ENCODE measurements around the gene KDM3B.
"Not testable (repeated sequence)": the region's sequence is repeated elsewhere in the genome, so short reads cannot be mapped to it uniquely, and the experiment has no call there.

KDM3B gene

DNA sequence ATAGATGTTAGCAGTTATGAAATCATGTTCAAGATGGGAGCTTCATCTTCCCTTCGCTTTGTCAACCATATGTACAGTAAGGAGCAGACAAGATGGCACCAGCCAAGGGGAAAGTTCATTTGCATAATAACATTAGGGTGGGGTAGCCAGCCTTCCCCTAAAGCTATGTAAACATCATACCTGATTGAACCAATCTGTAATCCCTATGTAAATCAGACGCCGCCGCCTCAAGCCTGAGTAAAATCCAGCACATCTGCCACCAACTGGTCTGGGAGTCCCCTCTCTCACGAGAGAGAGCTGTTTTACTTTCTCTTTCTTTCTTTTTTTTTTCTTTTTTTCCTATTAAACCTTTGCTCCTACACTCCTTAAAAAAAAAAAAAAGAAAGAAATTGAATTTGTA is 55.5 kb downstream of the KDM3B start:
- H3K27ac ChIP-seq (ENCODE audit: low read length) = no peak overlapping the region
- H3K4me3 ChIP-seq (ENCODE audit: low read depth in 1 of 2, low read length in 2 of 2) = no peak overlapping the region
- H3K9me3 ChIP-seq (ENCODE audit: control insufficient read depth in 1 of 2, low read length in 2 of 2) = no peaks in the 10 kb centered on the region
- peaks cover 17 to 22% of the 10 kb centered on the region in 2 donors for H3K36me3 ChIP-seq (ENCODE audit: control insufficient read depth in 1 of 2, insufficient read depth in 2 of 2, low read length in 2 of 2)
- no peaks in the 10 kb centered on the region for H3K27me3 ChIP-seq (ENCODE audit: low read depth, low read length)
- H3K4me1 ChIP-seq (ENCODE audit: control insufficient read depth in 1 of 2, insufficient read depth in 2 of 2, low read length in 2 of 2) = no peaks in the 10 kb centered on the region

DNA sequence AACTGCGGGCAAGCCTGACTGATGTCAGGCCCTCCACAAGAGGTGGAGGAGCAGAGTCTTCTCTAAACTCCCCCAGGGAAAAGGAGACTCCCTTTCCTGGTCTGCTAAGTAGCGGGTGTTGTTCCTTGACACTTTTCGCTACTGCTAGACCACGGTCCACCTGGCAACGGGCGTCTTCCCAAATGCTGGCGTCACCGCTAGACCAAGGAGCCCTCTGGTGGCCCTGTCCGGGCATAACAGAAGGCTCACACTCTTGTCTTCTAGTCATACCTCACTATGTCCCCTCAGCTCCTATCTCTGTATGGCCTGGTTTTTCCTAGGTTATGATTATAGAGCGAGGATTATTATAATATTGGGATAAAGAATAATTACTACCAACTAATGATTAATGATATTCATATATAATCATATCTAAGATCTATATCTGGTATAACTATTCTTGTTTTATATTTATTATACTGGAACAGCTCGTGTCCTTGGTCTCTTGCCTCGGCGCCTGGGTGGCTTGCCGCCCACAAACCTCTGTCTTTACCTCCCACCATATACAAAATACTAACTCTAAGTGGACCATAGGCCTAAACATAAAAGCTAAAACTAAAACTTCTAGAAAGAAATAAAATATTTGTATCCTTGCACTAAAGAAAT is 58.6 kb downstream of the KDM3B start:
- H3K4me3 ChIP-seq (ENCODE audit: low read depth in 1 of 2, low read length in 2 of 2); H3K27me3 ChIP-seq (ENCODE audit: low read depth, low read length); H3K9me3 ChIP-seq (ENCODE audit: control insufficient read depth in 1 of 2, low read length in 2 of 2); H3K4me1 ChIP-seq (ENCODE audit: control insufficient read depth in 1 of 2, insufficient read depth in 2 of 2, low read length in 2 of 2); H3K27ac ChIP-seq (ENCODE audit: low read length): not testable (repeated sequence)
- H3K36me3 ChIP-seq (ENCODE audit: control insufficient read depth in 1 of 2, insufficient read depth in 2 of 2, low read length in 2 of 2) = peaks cover 20 to 28% of the 10 kb centered on the region in 2 donors

DNA sequence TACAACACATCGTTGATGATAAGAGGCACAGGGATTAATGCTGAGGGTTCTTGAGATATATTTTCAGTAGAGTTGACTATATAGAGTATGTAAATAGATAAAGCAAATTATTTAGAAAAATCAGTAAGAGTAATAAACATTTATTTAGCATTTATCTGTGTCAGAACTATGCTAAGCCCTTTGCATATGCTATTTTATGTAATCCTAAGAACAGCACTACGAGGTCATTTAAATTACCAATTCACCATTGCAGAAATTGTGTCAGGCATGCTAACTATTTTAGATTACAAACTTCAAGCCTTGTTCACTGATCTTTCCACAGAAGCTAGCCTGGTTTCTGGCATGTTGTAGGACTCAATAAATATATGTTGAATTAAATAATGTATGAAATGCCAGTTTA is 66.0 kb downstream of the KDM3B start:
- Histone ChIP-seq H3K36me3 (ENCODE audit: control insufficient read depth in 1 of 2, insufficient read depth in 2 of 2, low read length in 2 of 2) (peaks cover 54 to 72% of the 10 kb centered on the region in 2 donors), H3K9me3 (ENCODE audit: control insufficient read depth in 1 of 2, low read length in 2 of 2) (no peaks in the 10 kb centered on the region), H3K27me3 (ENCODE audit: low read depth, low read length) (no peaks in the 10 kb centered on the region), H3K4me3 (ENCODE audit: low read depth in 1 of 2, low read length in 2 of 2) (no peak overlapping the region), H3K4me1 (ENCODE audit: control insufficient read depth in 1 of 2, insufficient read depth in 2 of 2, low read length in 2 of 2) (no peaks in the 10 kb centered on the region), H3K27ac (ENCODE audit: low read length) (no peak overlapping the region)

DNA sequence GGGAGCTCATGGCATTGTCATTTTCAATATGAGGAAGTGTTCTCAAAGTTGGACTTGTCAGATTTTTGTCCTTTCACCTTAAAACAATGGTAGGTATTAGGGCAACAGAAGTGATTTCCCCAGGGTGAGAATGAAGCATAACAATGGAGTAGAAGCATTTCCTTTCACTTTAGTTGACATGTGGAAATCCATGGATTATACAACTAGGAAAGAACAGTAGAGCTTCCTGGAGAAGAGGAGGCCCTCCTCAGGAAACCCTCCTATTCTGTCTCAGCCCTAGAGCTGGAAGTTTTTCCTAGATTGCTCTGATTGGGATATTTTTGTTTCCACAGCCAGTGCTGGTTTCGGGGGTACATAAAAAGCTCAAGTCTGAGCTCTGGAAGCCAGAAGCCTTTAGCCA is 72.6 kb downstream of the KDM3B start:
- H3K36me3 ChIP-seq (ENCODE audit: control insufficient read depth in 1 of 2, insufficient read depth in 2 of 2, low read length in 2 of 2) = peaks cover 62 to 77% of the 10 kb centered on the region in 2 donors
- no peaks in the 10 kb centered on the region for H3K9me3 ChIP-seq (ENCODE audit: control insufficient read depth in 1 of 2, low read length in 2 of 2)
- no peak overlapping the region for H3K4me3 ChIP-seq (ENCODE audit: low read depth in 1 of 2, low read length in 2 of 2)
- no peaks in the 10 kb centered on the region for H3K27me3 ChIP-seq (ENCODE audit: low read depth, low read length)
- no peaks in the 10 kb centered on the region for H3K4me1 ChIP-seq (ENCODE audit: control insufficient read depth in 1 of 2, insufficient read depth in 2 of 2, low read length in 2 of 2)
- H3K27ac ChIP-seq (ENCODE audit: low read length) = no peak overlapping the region

GRCh38 chr5:138435943-138436342 is 83.5 kb downstream of the KDM3B start:
- Histone ChIP-seq H3K27me3 (ENCODE audit: low read depth, low read length) (no peaks in the 10 kb centered on the region), H3K4me3 (ENCODE audit: low read depth in 1 of 2, low read length in 2 of 2) (no peak overlapping the region), H3K36me3 (ENCODE audit: control insufficient read depth in 1 of 2, insufficient read depth in 2 of 2, low read length in 2 of 2) (peaks cover 36 to 52% of the 10 kb centered on the region in 2 donors), H3K9me3 (ENCODE audit: control insufficient read depth in 1 of 2, low read length in 2 of 2) (no peaks in the 10 kb centered on the region), H3K27ac (ENCODE audit: low read length) (no peak overlapping the region), H3K4me1 (ENCODE audit: control insufficient read depth in 1 of 2, insufficient read depth in 2 of 2, low read length in 2 of 2) (peaks cover 0 to 15% of the 10 kb centered on the region in 2 donors)

GRCh38 chr5:138438003-138438723 is 85.7 kb downstream of the KDM3B start:
- H3K27ac ChIP-seq (ENCODE audit: low read length) = no peak overlapping the region
- H3K4me3 ChIP-seq (ENCODE audit: low read depth in 1 of 2, low read length in 2 of 2) = peak overlapping the region; percentile 53 to 64
- peaks cover 0 to 15% of the 10 kb centered on the region in 2 donors for H3K4me1 ChIP-seq (ENCODE audit: control insufficient read depth in 1 of 2, insufficient read depth in 2 of 2, low read length in 2 of 2)
- H3K27me3 ChIP-seq (ENCODE audit: low read depth, low read length) = no peaks in the 10 kb centered on the region
- no peaks in the 10 kb centered on the region for H3K9me3 ChIP-seq (ENCODE audit: control insufficient read depth in 1 of 2, low read length in 2 of 2)
- H3K36me3 ChIP-seq (ENCODE audit: control insufficient read depth in 1 of 2, insufficient read depth in 2 of 2, low read length in 2 of 2) = peaks cover 21 to 34% of the 10 kb centered on the region in 2 donors

DNA sequence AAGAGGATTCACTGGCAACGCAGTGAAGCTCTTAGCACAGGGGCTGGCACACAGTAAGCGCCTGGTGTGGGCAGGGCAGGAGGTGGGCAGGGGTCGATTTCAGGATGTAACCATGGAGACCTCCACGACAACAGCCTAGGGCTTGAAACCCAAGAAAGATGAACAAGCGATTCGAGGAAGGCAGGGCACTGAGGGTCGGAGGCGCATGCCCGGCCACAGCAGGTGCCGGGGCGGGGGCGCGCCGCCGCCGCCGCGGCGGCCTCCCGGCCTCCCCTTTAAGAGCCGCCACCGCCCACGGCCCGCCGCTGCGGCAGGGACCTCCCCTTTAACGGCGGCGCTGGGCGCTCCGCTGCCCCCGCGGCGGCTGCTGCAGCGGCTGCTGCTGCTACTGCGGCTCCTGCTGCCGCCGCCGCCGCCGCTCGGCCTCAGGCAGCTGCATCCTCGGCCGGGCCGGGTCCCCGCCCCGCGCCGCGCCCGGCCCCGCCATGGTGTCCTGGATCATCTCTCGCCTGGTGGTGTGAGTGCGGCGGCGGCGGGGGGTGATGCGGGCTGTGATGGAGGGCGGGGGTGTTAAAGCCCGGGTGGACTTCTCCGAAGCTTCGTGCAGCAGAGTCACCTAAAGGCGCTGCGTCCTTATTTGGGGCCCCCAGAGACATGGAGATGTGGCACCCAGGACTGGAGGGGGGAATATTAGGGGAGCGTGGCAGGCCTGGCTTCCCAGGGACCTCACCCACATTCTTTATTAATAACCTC is 86.4 kb downstream of the KDM3B start, which contains the start of gene REEP2:
Gene REEP2 (plus strand): TSS at position 334 of the 753 bp plus-strand sequence. CDS start 152 bp downstream, at position 486.
- H3K4me1 ChIP-seq (ENCODE audit: control insufficient read depth in 1 of 2, insufficient read depth in 2 of 2, low read length in 2 of 2) = peaks cover 0 to 15% of the 10 kb centered on the region in 2 donors
- H3K36me3 ChIP-seq (ENCODE audit: control insufficient read depth in 1 of 2, insufficient read depth in 2 of 2, low read length in 2 of 2) = peaks cover 21 to 26% of the 10 kb centered on the region in 2 donors
- H3K27ac ChIP-seq (ENCODE audit: low read length) = peak within 1 kb of the TSS; percentile 39
- no peaks in the 10 kb centered on the region for H3K27me3 ChIP-seq (ENCODE audit: low read depth, low read length)
- no peaks in the 10 kb centered on the region for H3K9me3 ChIP-seq (ENCODE audit: control insufficient read depth in 1 of 2, low read length in 2 of 2)
- peak within 1 kb of the TSS; percentile 53 to 64 for H3K4me3 ChIP-seq (ENCODE audit: low read depth in 1 of 2, low read length in 2 of 2)

GRCh38 chr5:138439477-138440158 is 87.1 kb downstream of the KDM3B start:
- H3K4me1 ChIP-seq (ENCODE audit: control insufficient read depth in 1 of 2, insufficient read depth in 2 of 2, low read length in 2 of 2) = peaks cover 0 to 15% of the 10 kb centered on the region in 2 donors
- peak overlapping the region; percentile 39 for H3K27ac ChIP-seq (ENCODE audit: low read length)
- peak overlapping the region; percentile 50 to 64 for H3K4me3 ChIP-seq (ENCODE audit: low read depth in 1 of 2, low read length in 2 of 2)
- peaks cover 20% of the 10 kb centered on the region in 2 donors for H3K36me3 ChIP-seq (ENCODE audit: control insufficient read depth in 1 of 2, insufficient read depth in 2 of 2, low read length in 2 of 2)
- no peaks in the 10 kb centered on the region for H3K9me3 ChIP-seq (ENCODE audit: control insufficient read depth in 1 of 2, low read length in 2 of 2)
- no peaks in the 10 kb centered on the region for H3K27me3 ChIP-seq (ENCODE audit: low read depth, low read length)

DNA sequence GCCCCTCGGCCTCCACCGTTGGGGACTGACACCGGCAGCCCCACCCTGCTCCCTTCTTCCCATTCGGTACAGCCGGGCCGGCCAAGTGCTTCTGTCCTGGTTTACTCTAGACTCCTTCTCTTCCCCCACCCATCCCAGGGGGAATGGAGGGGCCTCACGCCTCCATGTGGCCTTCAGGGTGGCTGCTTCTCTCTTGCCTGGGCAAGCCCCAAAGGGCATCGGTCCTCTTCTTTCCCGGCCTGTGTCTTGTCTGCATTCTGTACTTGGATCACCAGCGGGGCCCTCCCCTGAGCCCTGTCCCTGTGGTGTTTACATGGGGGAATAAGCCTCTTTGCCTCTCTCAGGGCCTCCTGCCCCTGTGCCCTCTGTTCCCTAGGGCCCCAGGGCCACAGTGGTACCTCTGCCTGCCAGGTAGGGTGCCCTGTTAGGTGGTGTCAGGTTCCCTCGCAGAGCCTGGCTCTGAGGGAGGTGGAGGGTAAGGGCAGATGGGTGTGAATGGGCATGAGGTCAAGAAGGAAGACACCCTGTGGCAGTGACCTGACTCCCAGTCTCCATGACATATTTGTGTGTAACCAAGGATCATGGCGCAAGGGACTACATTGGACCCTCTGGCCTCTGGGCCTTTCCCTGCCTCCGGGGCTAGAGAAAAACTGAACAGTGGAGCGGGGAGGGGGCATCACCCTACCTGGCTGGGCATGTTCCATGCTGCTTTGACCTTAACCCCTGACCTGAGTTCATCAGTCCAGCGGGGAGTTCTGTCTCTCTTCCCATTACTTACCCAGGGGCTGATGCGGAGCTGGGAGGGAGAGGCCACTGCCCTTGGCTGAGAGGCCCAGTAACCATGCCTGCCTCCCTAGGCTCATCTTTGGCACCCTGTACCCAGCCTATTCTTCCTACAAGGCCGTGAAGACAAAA is 87.9 kb downstream of the KDM3B start:
- Histone ChIP-seq H3K27me3 (ENCODE audit: low read depth, low read length) (no peaks in the 10 kb centered on the region), H3K9me3 (ENCODE audit: control insufficient read depth in 1 of 2, low read length in 2 of 2) (no peaks in the 10 kb centered on the region), H3K4me1 (ENCODE audit: control insufficient read depth in 1 of 2, insufficient read depth in 2 of 2, low read length in 2 of 2) (peaks cover 0 to 15% of the 10 kb centered on the region in 2 donors), H3K27ac (ENCODE audit: low read length) (no peak overlapping the region), H3K4me3 (ENCODE audit: low read depth in 1 of 2, low read length in 2 of 2) (peak overlapping the region in 1 of 2 donors; percentile 64), H3K36me3 (ENCODE audit: control insufficient read depth in 1 of 2, insufficient read depth in 2 of 2, low read length in 2 of 2) (peaks cover 12 to 15% of the 10 kb centered on the region in 2 donors)

DNA sequence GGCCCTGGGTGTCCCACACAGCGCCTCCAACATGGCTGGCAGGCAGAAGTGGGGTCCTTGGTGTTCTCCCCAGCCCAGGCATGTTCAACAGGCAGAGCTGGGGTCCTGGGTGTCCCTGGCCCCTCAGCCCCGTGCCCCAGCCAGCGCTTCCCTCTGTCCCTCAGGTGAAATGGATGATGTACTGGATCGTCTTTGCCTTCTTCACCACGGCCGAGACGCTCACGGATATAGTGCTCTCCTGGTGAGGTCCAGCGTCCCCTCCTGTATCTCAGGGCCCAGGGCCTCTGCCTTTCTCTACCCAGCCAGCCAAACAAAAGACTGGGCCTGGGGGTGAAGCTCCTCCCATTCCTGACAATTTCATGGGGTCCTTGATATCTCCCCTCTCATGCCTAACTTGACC is 88.7 kb downstream of the KDM3B start:
- peaks cover 4 to 7% of the 10 kb centered on the region in 2 donors for H3K36me3 ChIP-seq (ENCODE audit: control insufficient read depth in 1 of 2, insufficient read depth in 2 of 2, low read length in 2 of 2)
- H3K27me3 ChIP-seq (ENCODE audit: low read depth, low read length) = no peaks in the 10 kb centered on the region
- no peak overlapping the region for H3K4me3 ChIP-seq (ENCODE audit: low read depth in 1 of 2, low read length in 2 of 2)
- no peaks in the 10 kb centered on the region for H3K9me3 ChIP-seq (ENCODE audit: control insufficient read depth in 1 of 2, low read length in 2 of 2)
- peaks cover 0 to 15% of the 10 kb centered on the region in 2 donors for H3K4me1 ChIP-seq (ENCODE audit: control insufficient read depth in 1 of 2, insufficient read depth in 2 of 2, low read length in 2 of 2)
- H3K27ac ChIP-seq (ENCODE audit: low read length) = no peak overlapping the region
